GM12878 (cell line): ENCODE results near the gene TMEM140.

Source experiments
- CTCF ChIP-seq, 3 experiments: IDR thresholded peaks in 2 of 3; conservative IDR thresholded peaks in 1 of 3; 2 replicates each; pipeline ENCODE4 v1.5.1; 2011; ENCODE audit warnings: low read depth in 3 of 3, low read length in 3 of 3, mild to moderate bottlenecking in 3 of 3, control low read depth in 2 of 3, moderate library complexity in 2 of 3, inconsistent platforms in 1 of 3, mixed read lengths in 1 of 3; ENCODE audit not compliant: control insufficient read depth in 2 of 3, insufficient read depth in 1 of 3; ENCODE audit errors: extremely low read depth in 1 of 3
- ESRRA ChIP-seq: IDR thresholded peaks from 2 replicates; pipeline ENCODE4 v1.6.1; 2012; ENCODE audit warnings: mild to moderate bottlenecking, low read length, improper control_type of control experiment
- EZH2 ChIP-seq: IDR thresholded peaks from 2 replicates; pipeline ENCODE4 v1.6.1; 2012; ENCODE audit warnings: low read depth, mild to moderate bottlenecking, control low read depth, inconsistent platforms, low read length, borderline replicate concordance; ENCODE audit not compliant: control insufficient read depth
- FOXM1 ChIP-seq: IDR thresholded peaks from 2 replicates; pipeline ENCODE4 v1.6.1; 2012; ENCODE audit warnings: low read depth, mild to moderate bottlenecking, inconsistent platforms, low read length, moderate library complexity
- HCFC1 ChIP-seq: fragments of 150-350 bp; IDR thresholded peaks from 2 replicates; pipeline ENCODE4 v1.6.1; 2014; ENCODE audit warnings: low read length
- RCOR1 ChIP-seq: conservative IDR thresholded peaks from 2 replicates; pipeline ENCODE4 v1.6.1; 2012; ENCODE audit warnings: low read depth, low read length, improper control_type of control experiment
- RFX5 ChIP-seq: IDR thresholded peaks from 2 replicates; pipeline ENCODE4 v1.6.1; 2011; ENCODE audit warnings: low read depth, low read length, improper control_type of control experiment
- USF1 ChIP-seq: IDR thresholded peaks from 2 replicates; pipeline ENCODE4 v1.6.1; 2011; ENCODE audit warnings: borderline replicate concordance, low read depth, mild to moderate bottlenecking, moderate library complexity, mixed read lengths, low read length; ENCODE audit not compliant: insufficient read depth; ENCODE audit errors: extremely low read length

GRCh38 chr7:135129579-135129978 is 18.3 kb upstream of the TMEM140 start:
- no peak for TF ChIP-seq ESRRA
- TF ChIP-seq RFX5: no peak
- TF ChIP-seq EZH2: no peak
- TF ChIP-seq USF1: no peak
- no peak for TF ChIP-seq HCFC1
- no peak for TF ChIP-seq RCOR1
- no peak for TF ChIP-seq FOXM1
- TF ChIP-seq CTCF (IDR thresholded peaks at IDR 0.05 in 2 of 3, conservative IDR thresholded peaks at IDR 0.05 in 1 of 3; ENCODE audit: control insufficient read depth in 2 of 3, extremely low read depth in 1 of 3, insufficient read depth in 1 of 3, low read depth in 3 of 3, low read length in 3 of 3): no peak
